NK-92 treated with Interleukin-12 subunit alpha and Interleukin-12 subunit beta, amount 100 ng/mL, for 24 hours (cell line): Measurements from ENCODE around the gene MAX.
A peak's percentile ranks its signal among the peaks of the same experiment; 100 is the strongest.
"Not testable (repeated sequence)": the region's sequence is repeated elsewhere in the genome, so short reads cannot be mapped to it uniquely, and the experiment has no call there.

ENCODE experiments used
- DNase-seq: peaks from one replicate; lab custom pipeline; 2025; lab: John Stamatoyannopoulos, UW

The MAX gene

GRCh38 chr14:65104791-65105190 is 2.5 kb upstream of the MAX start:
- DNase-seq, result no peak

GRCh38 chr14:65103150-65103760 is 938 bp upstream of the MAX start:
- peak; percentile 5 for DNase-seq

GRCh38 chr14:65101631-65102440 is 481 bp downstream of the MAX start:
- DNase-seq, result peak; percentile 6

GRCh38 chr14:65100922-65101541 is 1.3 kb downstream of the MAX start:
- DNase-seq, result no peak

GRCh38 chr14:65098586-65098985 is 3.7 kb downstream of the MAX start:
- no peak for DNase-seq

GRCh38 chr14:65096323-65097089 is 5.8 kb downstream of the MAX start:
- DNase-seq, result no peak

- no peak for DNase-seq
Observed at GRCh38 chr14:65095633-65096205, 6.6 kb downstream of the MAX start.

GRCh38 chr14:65092349-65092748 is 10.0 kb downstream of the MAX start:
- no peak for DNase-seq

GRCh38 chr14:65087835-65088234 is 14.5 kb downstream of the MAX start:
- not testable (repeated sequence) for DNase-seq

- not testable (repeated sequence) for DNase-seq
Observed at GRCh38 chr14:65086686-65087085, 15.6 kb downstream of the MAX start.

- DNase-seq, result no peak
Observed at GRCh38 chr14:65084554-65085505, 17.5 kb downstream of the MAX start.

- DNase-seq, result no peak
Observed at GRCh38 chr14:65082930-65083329, 19.4 kb downstream of the MAX start.

- DNase-seq, result no peak
Observed at GRCh38 chr14:65080960-65081747, 21.2 kb downstream of the MAX start.

GRCh38 chr14:65079768-65080167 is 22.5 kb downstream of the MAX start:
- no peak for DNase-seq

GRCh38 chr14:65079201-65079600 is 23.1 kb downstream of the MAX start:
- no peak for DNase-seq

- no peak for DNase-seq
Observed at GRCh38 chr14:65077318-65077717, 25.0 kb downstream of the MAX start.

- DNase-seq, result no peak
Observed at GRCh38 chr14:65075628-65076325, 26.5 kb downstream of the MAX start.

- no peak for DNase-seq
Observed at GRCh38 chr14:65074449-65075150, 27.7 kb downstream of the MAX start.
